Endodermal cell (in vitro differentiated cells): Measurements from ENCODE around the gene NECAP2. TPM values are rescaled to one million over a fixed set of nuclear protein-coding genes. Genes with fewer than 3 reads are reported as not detected.

ENCODE experiments used
- DNase-seq: peaks from one replicate; pipeline ENCODE4 v3.0.0-alpha.2; 2017
- H3K27ac ChIP-seq: 2 replicates; pipeline ENCODE4 v1.5.1; 2013; ENCODE audit warnings: mild to moderate bottlenecking, low read depth, low read length, moderate library complexity
- H3K27me3 ChIP-seq: 2 replicates; pipeline ENCODE4 v1.6.1; 2013; ENCODE audit warnings: mild to moderate bottlenecking, low read length, moderate library complexity; ENCODE audit not compliant: insufficient read depth, control insufficient read depth, poor library complexity, severe bottlenecking
- H3K36me3 ChIP-seq: 2 replicates; pipeline ENCODE4 v1.7.0; 2013; ENCODE audit warnings: mild to moderate bottlenecking, low read length, moderate library complexity; ENCODE audit not compliant: control insufficient read depth, insufficient read depth
- H3K4me1 ChIP-seq: one replicate; pipeline ENCODE4 v1.7.0; 2013; ENCODE audit warnings: low read length; ENCODE audit not compliant: control insufficient read depth, insufficient read depth
- H3K4me3 ChIP-seq: 2 replicates; pipeline ENCODE4 v1.5.1; 2013; ENCODE audit warnings: mild to moderate bottlenecking, low read length, moderate library complexity
- H3K9ac ChIP-seq: 2 replicates; pipeline ENCODE4 v1.6.1; 2013; ENCODE audit warnings: mild to moderate bottlenecking, low read length, moderate library complexity; ENCODE audit not compliant: poor library complexity, severe bottlenecking; ENCODE audit errors: extremely low read depth
- H3K9me3 ChIP-seq: 2 replicates; pipeline ENCODE4 v1.6.1; 2013; ENCODE audit warnings: mild to moderate bottlenecking, low read length, moderate library complexity; ENCODE audit not compliant: control insufficient read depth
- H3K27ac Mint-ChIP-seq: 2 replicates; pipeline ENCODE4 v1.8.0; 2020; ENCODE audit warnings: mixed read lengths
- H3K27me3 Mint-ChIP-seq: 2 replicates; pipeline ENCODE4 v1.8.0; 2021; ENCODE audit warnings: mild to moderate bottlenecking, mixed read lengths; ENCODE audit not compliant: insufficient read depth
- H3K36me3 Mint-ChIP-seq: 2 replicates; pipeline ENCODE4 v1.8.0; 2020; ENCODE audit warnings: low read depth, mixed read lengths
- H3K4me1 Mint-ChIP-seq: 2 replicates; pipeline ENCODE4 v1.8.0; 2020; ENCODE audit warnings: mixed read lengths
- H3K4me3 Mint-ChIP-seq: 2 replicates; pipeline ENCODE4 v1.8.0; 2020; ENCODE audit warnings: mild to moderate bottlenecking, moderate library complexity, mixed read lengths
- H3K9me3 Mint-ChIP-seq: 2 replicates; pipeline ENCODE4 v1.8.0; 2020; ENCODE audit warnings: mild to moderate bottlenecking, mixed read lengths
- WGBS, 2 experiments: methylation state at CpG; one replicate each; pipeline versions ENCODE4 v1.1.5 to v1.1.7; 2013; ENCODE audit warnings: missing lambda C conversion rate in 2 of 2, mixed read lengths in 1 of 2; ENCODE audit not compliant: insufficient coverage in 1 of 2, insufficient read length in 1 of 2; 5-methylcytosine and 5-hydroxymethylcytosine counted together
- total RNA-seq, 2 donors: library from RNA; stranded (reverse); fragmentation: NEBNext Ultra II Directional in 1 of 2; extraction: Animal tissue kit (Norgen Biotek cat#: 25700) in 1 of 2; gene quantifications; 2 replicates in 1 of 2; 3 replicates in 1 of 2; pipeline ENCODE4 v1.2.1, GENCODE V29; 2021
- TF ChIP-seq, protein P1 (sequence below): fragments of 200-600 bp; sonication (generic); conservative IDR thresholded peaks from 2 replicates; pipeline ENCODE4 v1.5.0; 2021; ENCODE audit warnings: antibody characterized with exemption, mild to moderate bottlenecking

The NECAP2 gene
- total RNA-seq, 2 donors from 2014 or later = 43.9 to 45.8 TPM

DNA sequence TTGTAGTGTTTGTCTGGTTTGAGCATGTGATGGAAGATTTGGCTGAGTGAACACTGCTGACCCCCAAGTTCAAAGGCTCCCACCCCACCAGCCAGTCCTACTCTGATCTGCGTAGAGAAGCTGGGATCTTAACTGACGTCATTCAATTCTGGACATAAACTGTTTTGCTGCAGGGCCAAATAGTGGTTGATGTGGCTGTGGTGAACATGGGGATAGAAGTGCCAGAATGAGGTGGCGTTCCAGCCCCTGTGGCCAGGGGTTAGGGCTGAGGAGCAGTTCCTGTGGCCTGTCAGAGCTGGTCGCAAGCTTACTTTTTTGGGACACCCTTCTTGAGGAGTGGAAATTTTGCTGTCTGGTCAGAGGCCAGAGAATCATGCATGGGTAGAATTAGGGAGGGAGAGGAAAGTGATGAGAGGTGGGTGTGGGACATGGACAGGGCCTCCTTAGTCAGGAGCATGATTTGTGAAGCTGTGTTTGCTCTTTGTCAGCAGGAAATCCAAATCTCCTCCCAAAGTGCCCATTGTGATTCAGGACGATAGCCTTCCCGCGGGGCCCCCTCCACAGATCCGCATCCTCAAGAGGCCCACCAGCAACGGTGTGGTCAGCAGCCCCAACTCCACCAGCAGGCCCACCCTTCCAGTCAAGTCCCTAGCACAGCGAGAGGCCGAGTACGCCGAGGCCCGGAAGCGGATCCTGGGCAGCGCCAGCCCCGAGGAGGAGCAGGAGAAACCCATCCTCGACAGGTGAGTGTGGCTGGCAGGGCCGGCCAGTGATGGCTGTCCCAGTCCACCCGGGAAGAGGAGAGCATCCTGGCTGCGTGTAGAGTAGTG, 47.6 kb upstream of the NECAP2 start:
- peaks cover 29% of the 10 kb centered on the region for H3K36me3 Mint-ChIP-seq
- peaks cover 30% of the 10 kb centered on the region for H3K4me1 Mint-ChIP-seq
- peak overlapping the region; percentile 59 for H3K27ac Mint-ChIP-seq
- no peaks in the 10 kb centered on the region for H3K27me3 ChIP-seq
- no peaks in the 10 kb centered on the region for H3K27me3 Mint-ChIP-seq
- H3K4me3 Mint-ChIP-seq = no peak overlapping the region
- H3K4me1 ChIP-seq = peaks cover 2% of the 10 kb centered on the region
- WGBS, 2 experiments = 86 to 89% methylated on average over 18 to 21 of the region's 21 CpGs
- H3K36me3 ChIP-seq = peaks cover 35% of the 10 kb centered on the region
- no peak overlapping the region for H3K27ac ChIP-seq
- no peak overlapping the region for H3K9ac ChIP-seq
- H3K9me3 Mint-ChIP-seq = no peaks in the 10 kb centered on the region
- no peak overlapping the region for H3K4me3 ChIP-seq
- DNase-seq = no peak
- no peaks in the 10 kb centered on the region for H3K9me3 ChIP-seq
- TF ChIP-seq, protein P1, sequence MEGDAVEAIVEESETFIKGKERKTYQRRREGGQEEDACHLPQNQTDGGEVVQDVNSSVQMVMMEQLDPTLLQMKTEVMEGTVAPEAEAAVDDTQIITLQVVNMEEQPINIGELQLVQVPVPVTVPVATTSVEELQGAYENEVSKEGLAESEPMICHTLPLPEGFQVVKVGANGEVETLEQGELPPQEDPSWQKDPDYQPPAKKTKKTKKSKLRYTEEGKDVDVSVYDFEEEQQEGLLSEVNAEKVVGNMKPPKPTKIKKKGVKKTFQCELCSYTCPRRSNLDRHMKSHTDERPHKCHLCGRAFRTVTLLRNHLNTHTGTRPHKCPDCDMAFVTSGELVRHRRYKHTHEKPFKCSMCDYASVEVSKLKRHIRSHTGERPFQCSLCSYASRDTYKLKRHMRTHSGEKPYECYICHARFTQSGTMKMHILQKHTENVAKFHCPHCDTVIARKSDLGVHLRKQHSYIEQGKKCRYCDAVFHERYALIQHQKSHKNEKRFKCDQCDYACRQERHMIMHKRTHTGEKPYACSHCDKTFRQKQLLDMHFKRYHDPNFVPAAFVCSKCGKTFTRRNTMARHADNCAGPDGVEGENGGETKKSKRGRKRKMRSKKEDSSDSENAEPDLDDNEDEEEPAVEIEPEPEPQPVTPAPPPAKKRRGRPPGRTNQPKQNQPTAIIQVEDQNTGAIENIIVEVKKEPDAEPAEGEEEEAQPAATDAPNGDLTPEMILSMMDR = no peak

DNA sequence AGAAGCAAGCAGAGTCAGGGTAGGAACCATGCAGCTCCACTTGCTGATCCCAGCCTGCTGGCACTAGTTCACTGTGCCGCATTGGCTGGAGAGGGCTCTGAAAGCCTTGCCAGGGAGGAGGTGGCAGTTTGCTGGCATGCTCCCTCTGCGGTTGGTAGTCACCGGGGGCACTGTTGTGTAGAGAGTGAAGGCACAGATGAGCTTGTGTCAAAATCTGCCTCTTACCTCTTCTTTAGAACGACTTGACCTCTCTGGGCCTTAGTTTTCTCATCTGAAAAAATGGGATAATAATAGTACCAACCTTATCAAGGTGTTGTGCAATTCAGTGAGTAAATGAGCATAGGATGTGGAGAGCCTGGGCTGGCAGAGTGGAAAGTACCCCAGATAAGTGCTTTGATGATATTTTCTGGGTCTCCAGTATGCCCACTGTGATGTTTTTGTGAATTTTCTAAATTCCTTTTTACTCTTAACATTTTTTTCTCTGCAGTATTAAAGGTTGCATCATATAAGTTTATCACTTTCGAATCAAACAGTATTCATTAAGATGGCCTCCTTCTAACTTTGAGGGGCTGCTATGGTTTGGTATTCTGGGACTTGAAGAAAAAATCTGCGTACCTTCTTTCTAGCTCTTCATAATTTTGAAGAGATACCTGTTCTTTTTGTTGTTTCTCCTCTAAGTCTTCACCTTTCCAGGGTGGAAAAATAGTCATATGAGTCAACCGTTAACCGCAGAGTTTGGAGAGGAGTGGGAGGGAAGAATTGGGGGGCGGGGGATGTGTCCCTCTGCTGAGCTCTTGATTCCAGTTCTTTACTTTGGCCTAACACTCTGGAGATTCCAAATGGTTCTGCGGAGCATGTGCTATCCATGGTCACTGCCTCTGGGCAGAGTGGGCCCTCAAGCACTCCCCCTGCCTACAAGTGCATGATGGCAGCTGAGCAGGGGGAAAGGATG, 46.7 kb upstream of the NECAP2 start:
- H3K9me3 Mint-ChIP-seq = no peaks in the 10 kb centered on the region
- no peaks in the 10 kb centered on the region for H3K27me3 ChIP-seq

DNA sequence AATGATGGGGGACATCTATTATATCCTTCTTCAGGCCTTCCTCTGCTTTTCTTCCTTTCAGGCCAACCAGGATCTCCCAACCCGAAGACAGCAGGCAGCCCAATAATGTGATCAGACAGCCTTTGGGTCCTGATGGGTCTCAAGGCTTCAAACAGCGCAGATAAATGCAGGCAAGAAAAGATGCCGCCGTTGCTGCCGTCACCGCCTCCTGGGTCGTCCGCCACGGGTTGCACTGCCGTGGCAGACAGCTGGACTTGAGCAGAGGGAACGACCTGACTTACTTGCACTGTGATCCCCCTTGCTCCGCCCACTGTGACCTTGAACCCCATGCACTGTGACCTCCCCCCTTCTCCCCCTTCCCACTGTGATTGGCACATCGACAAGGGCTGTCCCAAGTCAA, 45.5 kb upstream of the NECAP2 start:
- no peaks in the 10 kb centered on the region for H3K27me3 ChIP-seq
- Mint-ChIP-seq H3K4me1 (peaks cover 30% of the 10 kb centered on the region), H3K27ac (no peak overlapping the region), H3K36me3 (peaks cover 30% of the 10 kb centered on the region), H3K9me3 (no peaks in the 10 kb centered on the region), H3K4me3 (no peak overlapping the region), H3K27me3 (no peaks in the 10 kb centered on the region)
- H3K4me3 ChIP-seq = no peak overlapping the region
- 91 to 99% methylated on average over 10 to 13 of the region's 13 CpGs for WGBS, 2 experiments
- peaks cover 2% of the 10 kb centered on the region for H3K4me1 ChIP-seq
- H3K9me3 ChIP-seq = no peaks in the 10 kb centered on the region
- no peak overlapping the region for H3K9ac ChIP-seq
- TF ChIP-seq, protein P1 = no peak
- no peak overlapping the region for H3K27ac ChIP-seq
- no peak for DNase-seq
- H3K36me3 ChIP-seq = peaks cover 38% of the 10 kb centered on the region

More for the DNA sequence above, 46.7 kb upstream of the NECAP2 start:
- H3K27me3 Mint-ChIP-seq = no peaks in the 10 kb centered on the region
- H3K4me1 ChIP-seq = peaks cover 2% of the 10 kb centered on the region
- 91 to 97% methylated on average over 8 to 10 of the region's 10 CpGs for WGBS, 2 experiments
- H3K4me1 Mint-ChIP-seq = peaks cover 30% of the 10 kb centered on the region
- DNase-seq = no peak
- peak overlapping the region; percentile 48 for H3K27ac Mint-ChIP-seq
- TF ChIP-seq, protein P1 = no peak
- H3K4me3 Mint-ChIP-seq = no peak overlapping the region
- H3K4me3 ChIP-seq = no peak overlapping the region
- H3K9ac ChIP-seq = no peak overlapping the region
- H3K36me3 Mint-ChIP-seq = peaks cover 27% of the 10 kb centered on the region
- H3K27ac ChIP-seq = no peak overlapping the region
- peaks cover 38% of the 10 kb centered on the region for H3K36me3 ChIP-seq
- H3K9me3 ChIP-seq = no peaks in the 10 kb centered on the region
